ENCODE data around the gene HID1.
"Not testable (repeated sequence)": the region's sequence is repeated elsewhere in the genome, so short reads cannot be mapped to it uniquely, and the experiment has no call there.

Gene HID1

GRCh38 chr17:74916851-74917199 is 55.7 kb downstream of the HID1 start:
- no peak overlapping the region for H3K4me3 ChIP-seq (ENCODE audit: low read depth in 1 of 2, low read length in 1 of 2)
- no peak overlapping the region for H3K27ac ChIP-seq
- no peaks in the 10 kb centered on the region for H3K36me3 ChIP-seq
- no peak for TF ChIP-seq CTCF (IDR thresholded peaks at IDR 0.05)
- H3K27me3 ChIP-seq, result peaks cover 57% of the 10 kb centered on the region
- H3K4me1 ChIP-seq (ENCODE audit: control insufficient read depth in 1 of 2, insufficient read depth in 1 of 2, low read depth in 1 of 2, low read length in 1 of 2), result no peaks in the 10 kb centered on the region
- no peaks in the 10 kb centered on the region for H3K9me3 ChIP-seq

- no peak overlapping the region for H3K4me3 ChIP-seq (ENCODE audit: low read depth in 1 of 2, low read length in 1 of 2)
Measured at GRCh38 chr17:74916136-74916850, 56.3 kb downstream of the HID1 start.

DNA sequence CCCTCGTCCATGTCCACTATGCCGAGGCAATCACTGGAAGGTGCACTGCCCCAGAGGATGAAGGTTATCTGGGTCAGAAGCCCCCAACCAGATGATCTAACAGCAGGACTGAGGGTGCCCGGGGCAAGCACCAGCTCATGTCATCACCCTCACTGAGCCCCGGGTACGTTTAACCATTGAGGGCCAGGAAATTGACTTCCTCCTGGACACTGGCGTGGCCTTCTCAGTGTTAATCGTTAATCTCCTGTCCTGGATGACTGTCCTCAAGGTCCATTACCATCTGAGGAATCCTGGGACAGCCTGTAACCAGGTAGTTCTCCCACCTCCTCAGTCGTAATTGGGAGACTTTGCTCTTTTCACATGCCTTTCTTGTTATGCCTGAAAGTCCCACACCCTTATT is 61.1 kb downstream of the HID1 start:
- not testable (repeated sequence) for H3K27ac ChIP-seq; H3K4me3 ChIP-seq (ENCODE audit: low read depth in 1 of 2, low read length in 1 of 2); H3K36me3 ChIP-seq; H3K4me1 ChIP-seq (ENCODE audit: control insufficient read depth in 1 of 2, insufficient read depth in 1 of 2, low read depth in 1 of 2, low read length in 1 of 2); H3K9me3 ChIP-seq
- H3K27me3 ChIP-seq, result peaks cover 14% of the 10 kb centered on the region

More at GRCh38 chr17:74916136-74916850, 56.3 kb downstream of the HID1 start:
- no peak for TF ChIP-seq CTCF (IDR thresholded peaks at IDR 0.05)
- Histone ChIP-seq H3K9me3 (no peaks in the 10 kb centered on the region), H3K4me1 (ENCODE audit: control insufficient read depth in 1 of 2, insufficient read depth in 1 of 2, low read depth in 1 of 2, low read length in 1 of 2) (no peaks in the 10 kb centered on the region), H3K27ac (no peak overlapping the region), H3K27me3 (peaks cover 51% of the 10 kb centered on the region), H3K36me3 (no peaks in the 10 kb centered on the region)

GRCh38 chr17:74909097-74909496 is 63.5 kb downstream of the HID1 start:
- H3K4me3 ChIP-seq (ENCODE audit: low read depth in 1 of 2, low read length in 1 of 2); H3K9me3 ChIP-seq; H3K36me3 ChIP-seq; H3K27ac ChIP-seq; H3K4me1 ChIP-seq (ENCODE audit: control insufficient read depth in 1 of 2, insufficient read depth in 1 of 2, low read depth in 1 of 2, low read length in 1 of 2): not testable (repeated sequence)
- peaks cover 26% of the 10 kb centered on the region for H3K27me3 ChIP-seq

DNA sequence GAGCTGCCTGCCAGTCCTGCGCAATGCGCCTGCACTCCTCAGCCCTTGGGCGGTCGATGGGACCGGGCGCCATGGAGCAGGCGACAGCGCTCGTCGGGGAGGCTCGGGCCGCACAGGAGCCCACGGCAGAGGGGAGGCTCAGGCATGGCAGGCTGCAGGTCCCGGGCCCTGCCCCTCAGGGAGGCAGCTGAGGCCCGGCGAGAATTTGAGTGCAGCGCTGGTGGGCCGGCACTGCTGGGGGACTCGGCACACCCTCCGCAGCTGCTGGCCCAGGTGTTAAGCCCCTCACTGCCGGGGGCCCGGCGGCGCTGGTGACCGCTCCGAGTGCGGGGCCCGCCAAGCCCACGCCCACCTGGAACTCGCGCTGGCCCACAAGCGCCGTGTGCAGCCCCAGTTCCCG is 65.5 kb downstream of the HID1 start:
- Histone ChIP-seq H3K4me3 (ENCODE audit: low read depth in 1 of 2, low read length in 1 of 2) (no peak overlapping the region), H3K36me3 (no peaks in the 10 kb centered on the region), H3K4me1 (ENCODE audit: control insufficient read depth in 1 of 2, insufficient read depth in 1 of 2, low read depth in 1 of 2, low read length in 1 of 2) (no peaks in the 10 kb centered on the region), H3K27me3 (peaks cover 47% of the 10 kb centered on the region), H3K9me3 (no peaks in the 10 kb centered on the region), H3K27ac (no peak overlapping the region)
- no peak for TF ChIP-seq CTCF (IDR thresholded peaks at IDR 0.05)

GRCh38 chr17:74906214-74906793 is 66.3 kb downstream of the HID1 start:
- H3K4me1 ChIP-seq (ENCODE audit: control insufficient read depth in 1 of 2, insufficient read depth in 1 of 2, low read depth in 1 of 2, low read length in 1 of 2); H3K27ac ChIP-seq; H3K36me3 ChIP-seq; H3K9me3 ChIP-seq; H3K4me3 ChIP-seq (ENCODE audit: low read depth in 1 of 2, low read length in 1 of 2): not testable (repeated sequence)
- peaks cover 54% of the 10 kb centered on the region for H3K27me3 ChIP-seq

DNA sequence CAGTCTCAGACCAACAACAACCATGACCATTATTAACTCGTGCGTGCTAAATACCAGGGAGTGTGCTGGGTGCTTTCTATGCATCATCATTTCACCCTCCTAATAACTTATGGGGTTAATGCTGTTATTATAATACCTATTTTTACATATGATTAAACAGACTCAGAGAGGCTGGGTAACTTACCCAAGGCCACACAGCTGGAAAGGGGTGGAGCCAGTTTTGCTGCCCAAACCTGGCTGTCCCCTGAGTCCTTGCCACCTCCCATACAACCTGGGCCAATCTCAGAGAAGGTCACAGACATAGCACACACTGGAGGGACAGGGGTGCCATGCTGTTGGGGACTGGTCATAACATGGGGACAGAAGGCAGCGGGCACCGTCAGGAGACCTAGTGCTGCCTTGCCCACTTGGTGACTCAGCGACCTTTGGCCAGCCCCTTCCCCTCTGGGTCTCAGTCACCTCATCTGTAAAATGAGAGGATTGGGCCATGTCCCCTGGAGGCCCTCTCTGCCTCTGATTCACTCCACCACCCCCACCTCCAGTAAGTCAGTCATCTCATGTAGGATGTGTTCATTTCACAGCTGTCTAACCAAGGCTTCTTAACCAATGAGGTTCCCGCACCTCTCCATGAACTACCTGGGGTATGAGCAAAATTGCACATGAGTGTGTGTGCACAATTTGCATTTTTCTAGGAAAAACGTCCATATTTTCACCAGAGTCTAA is 67.7 kb downstream of the HID1 start:
- Histone ChIP-seq H3K9me3 (no peaks in the 10 kb centered on the region), H3K36me3 (no peaks in the 10 kb centered on the region), H3K27ac (no peak overlapping the region), H3K4me3 (ENCODE audit: low read depth in 1 of 2, low read length in 1 of 2) (no peak overlapping the region), H3K27me3 (peaks cover 69% of the 10 kb centered on the region), H3K4me1 (ENCODE audit: control insufficient read depth in 1 of 2, insufficient read depth in 1 of 2, low read depth in 1 of 2, low read length in 1 of 2) (no peaks in the 10 kb centered on the region)
- TF ChIP-seq CTCF (IDR thresholded peaks at IDR 0.05), result no peak

Measured in neutrophil (primary cell).